HCT116 (cell line): Measurements from ENCODE around the gene WDR82. TPM values are rescaled to one million over a fixed set of nuclear protein-coding genes. Genes with fewer than 3 reads are reported as not detected.

Experiments used
- ATAC-seq: fragments of 200-7000 bp; cut with Tn5 transposase; 2 replicates; pipeline ENCODE4 v1.9.1; 2020; ENCODE audit warnings: mild to moderate bottlenecking, moderate library complexity
- BruUV-seq: library from RNA; stranded (reverse); fragments of 400-500 nt; replicated peaks from 2 replicates; lab custom pipeline; 2021; lab: Mats Ljungman, UMichigan
- CTCF ChIA-PET: fragments of 300-600 bp; sonication (Branson Sonifier 250); formaldehyde crosslinking; loops from one replicate; lab custom pipeline; 2021; ENCODE audit warnings: antibody characterized with exemption; lab: Charles Lee
- POLR2A ChIA-PET: fragments of 300-600, 350-600 bp; sonication (Branson Sonifier 250); formaldehyde crosslinking; loops from one replicate; lab custom pipeline; 2021; ENCODE audit warnings: antibody characterized with exemption; lab: Charles Lee
- RAD21 ChIA-PET, 2 experiments: fragments of 300-600 bp; sonication (Branson Sonifier 250); formaldehyde crosslinking; loops; one replicate each; lab custom pipeline; 2023; ENCODE audit warnings: low total read pairs in 2 of 2; ENCODE audit not compliant: uncharacterized antibody in 2 of 2, unreplicated experiment in 2 of 2, low non-redundant PET in 1 of 2; lab: Charles Lee
- DNase-seq: peaks from one replicate; pipeline ENCODE4 v3.0.0-alpha.2; 2010; ENCODE audit warnings: low read depth, low spot score
- H2AFZ ChIP-seq: fragments of 200-600 bp; shearing (Covaris generic), sonication (generic); 2 replicates; pipeline ENCODE4 v1.6.1; 2017; ENCODE audit warnings: low read depth, mixed run types, mixed read lengths, antibody characterized with exemption, low read length; ENCODE audit not compliant: poor library complexity, severe bottlenecking
- H3K27ac ChIP-seq: 2 replicates; pipeline ENCODE4 v1.5.1; 2012; ENCODE audit warnings: low read depth, low read length
- H3K27me3 ChIP-seq: fragments of 200-600 bp; sonication (generic); 2 replicates; pipeline ENCODE4 v1.6.1; 2016; ENCODE audit warnings: mixed run types, low read length, mixed read lengths; ENCODE audit not compliant: insufficient read depth
- H3K36me3 ChIP-seq, 2 experiments: fragments of 200-500 bp in 1 of 2; fragments of 200-600 bp in 1 of 2; sonication (Bioruptor generic) in 1 of 2; sonication (generic) in 1 of 2; 2 replicates each; pipeline versions ENCODE4 v1.5.1 to v1.6.1; 2014 to 2016; ENCODE audit warnings: low read length in 2 of 2, inconsistent platforms in 1 of 2, mixed read lengths in 1 of 2, mixed run types in 1 of 2; ENCODE audit not compliant: insufficient read depth in 2 of 2, control insufficient read depth in 1 of 2
- H3K4me1 ChIP-seq, 2 experiments: fragments of 200-600 bp in 1 of 2; sonication (generic) in 1 of 2; 2 replicates each; pipeline versions ENCODE4 v1.5.1 to v1.6.1; 2012 to 2017; ENCODE audit warnings: low read length in 2 of 2, inconsistent platforms in 1 of 2, mild to moderate bottlenecking in 1 of 2, mixed read lengths in 1 of 2, mixed run types in 1 of 2, moderate library complexity in 1 of 2; ENCODE audit not compliant: insufficient read depth in 2 of 2, control insufficient read depth in 1 of 2
- H3K4me2 ChIP-seq: fragments of 200-600 bp; sonication (generic); 2 replicates; pipeline ENCODE4 v1.6.1; 2017; ENCODE audit warnings: mixed run types, low read length, mixed read lengths
- H3K4me3 ChIP-seq, 2 experiments: fragments of 200-600 bp in 1 of 2; sonication (generic) in 1 of 2; replicated peaks in 1 of 2; 2 replicates each; pipeline ENCODE4 v1.5.1; 2011 to 2016; ENCODE audit warnings: low read length in 2 of 2, control low read depth in 1 of 2, low read depth in 1 of 2, mild to moderate bottlenecking in 1 of 2, mixed read lengths in 1 of 2, mixed run types in 1 of 2
- H3K79me2 ChIP-seq: fragments of 200-600 bp; sonication (generic); 2 replicates; pipeline ENCODE4 v1.6.1; 2017; ENCODE audit warnings: mild to moderate bottlenecking, mixed run types, low read length, moderate library complexity, mixed read lengths; ENCODE audit not compliant: insufficient read depth
- H3K9ac ChIP-seq: fragments of 200-600 bp; sonication (generic); 2 replicates; pipeline ENCODE4 v1.6.1; 2016; ENCODE audit warnings: low read length, mixed read lengths
- H3K9me2 ChIP-seq: fragments of 200-600 bp; sonication (generic), shearing (Covaris generic); 2 replicates; pipeline ENCODE4 v1.6.1; 2017; ENCODE audit warnings: mixed run types, mild to moderate bottlenecking, moderate library complexity; ENCODE audit not compliant: insufficient read depth
- H3K9me3 ChIP-seq, 2 experiments: fragments of 200-500 bp in 1 of 2; fragments of 200-600 bp in 1 of 2; sonication (Bioruptor generic) in 1 of 2; sonication (generic) in 1 of 2; 2 replicates each; pipeline ENCODE4 v1.6.1; 2014 to 2017; ENCODE audit warnings: low read length in 2 of 2, mixed read lengths in 2 of 2, inconsistent platforms in 1 of 2, low read depth in 1 of 2, mild to moderate bottlenecking in 1 of 2, mixed run types in 1 of 2, moderate library complexity in 1 of 2; ENCODE audit not compliant: control insufficient read depth in 1 of 2, insufficient read depth in 1 of 2
- H4K20me1 ChIP-seq: fragments of 200-600 bp; sonication (generic), shearing (Covaris generic); 2 replicates; pipeline ENCODE4 v1.6.1; 2017; ENCODE audit warnings: mixed run types, mild to moderate bottlenecking, moderate library complexity; ENCODE audit not compliant: insufficient read depth
- ATF3 ChIP-seq: IDR thresholded peaks from 2 replicates; pipeline ENCODE4 v1.6.1; 2012
- CBX3 ChIP-seq: IDR thresholded peaks from 2 replicates; pipeline ENCODE4 v1.6.1; 2012; ENCODE audit warnings: low read depth
- CEBPB ChIP-seq: IDR thresholded peaks from 2 replicates; pipeline ENCODE4 v1.6.1; 2012; ENCODE audit warnings: low read depth
- EGR1 ChIP-seq: IDR thresholded peaks from 2 replicates; pipeline ENCODE4 v1.6.1; 2012; ENCODE audit warnings: low read depth
- ELF1 ChIP-seq: IDR thresholded peaks from 2 replicates; pipeline ENCODE4 v1.6.1; 2012; ENCODE audit warnings: low read depth, borderline replicate concordance
- FOSL1 ChIP-seq: IDR thresholded peaks from 2 replicates; pipeline ENCODE4 v1.6.1; 2012; ENCODE audit warnings: low read depth
- JUND ChIP-seq: IDR thresholded peaks from 2 replicates; pipeline ENCODE4 v1.6.1; 2012
- POLR2A ChIP-seq: IDR thresholded peaks from 2 replicates; pipeline ENCODE4 v1.7.0; 2011; ENCODE audit warnings: borderline replicate concordance; ENCODE audit not compliant: insufficient read depth, insufficient read length; ENCODE audit errors: extremely low read depth
- POLR2AphosphoS5 ChIP-seq: IDR thresholded peaks from 2 replicates; pipeline ENCODE4 v1.6.1; 2011; ENCODE audit warnings: mild to moderate bottlenecking, low read depth, low read length, moderate library complexity
- RAD21 ChIP-seq: IDR thresholded peaks from 2 replicates; pipeline ENCODE4 v1.6.1; 2012; ENCODE audit warnings: low read depth, mild to moderate bottlenecking
- SIN3A ChIP-seq: IDR thresholded peaks from 2 replicates; pipeline ENCODE4 v1.6.1; 2012; ENCODE audit warnings: low read depth
- SP1 ChIP-seq: IDR thresholded peaks from 2 replicates; pipeline ENCODE4 v1.6.1; 2012; ENCODE audit warnings: low read depth
- SRF ChIP-seq: IDR thresholded peaks from 2 replicates; pipeline ENCODE4 v1.6.1; 2012; ENCODE audit warnings: low read depth
- TCF7L2 ChIP-seq: IDR thresholded peaks from 2 replicates; pipeline ENCODE4 v1.7.0; 2011; ENCODE audit warnings: borderline replicate concordance, inconsistent platforms; ENCODE audit not compliant: insufficient read depth, insufficient read length; ENCODE audit errors: extremely low read depth
- YY1 ChIP-seq: IDR thresholded peaks from 2 replicates; pipeline ENCODE4 v1.6.1; 2011; ENCODE audit warnings: low read length, low read depth, moderate library complexity, mild to moderate bottlenecking; ENCODE audit not compliant: insufficient replicate concordance; ENCODE audit errors: extremely low read depth
- ZFX ChIP-seq: fragments of 450-650 bp; IDR thresholded peaks from 2 replicates; pipeline ENCODE4 v1.6.1; 2017
- ZNF274 ChIP-seq: fragments of 200-500 bp; sonication (Bioruptor generic); IDR thresholded peaks from 2 replicates; pipeline ENCODE4 v1.6.1; 2014; ENCODE audit warnings: mild to moderate bottlenecking, low read depth, low read length, inconsistent platforms
- intact Hi-C: fragments of 100-400 bp; cut with micrococcal nuclease; formaldehyde crosslinking; loops from 2 replicates; pipeline ENCODE4 v1.10.0; 2022
- total RNA-seq: library from RNA; stranded (reverse); gene quantifications from one replicate; pipeline ENCODE4 v1.2.1, GENCODE V29; 2021; ENCODE audit not compliant: unreplicated experiment
- TF ChIP-seq, protein P1 (sequence below), 3 experiments: fragments of 200-600 bp in 1 of 3; sonication (generic) in 1 of 3; IDR thresholded peaks in 2 of 3; conservative IDR thresholded peaks in 1 of 3; 2 replicates each; pipeline ENCODE4 v1.5.1; 2012 to 2017; ENCODE audit warnings: low read depth in 2 of 3, low read length in 2 of 3, antibody characterized with exemption in 1 of 3, borderline replicate concordance in 1 of 3, control low read depth in 1 of 3, mild to moderate bottlenecking in 1 of 3, mixed read lengths in 1 of 3, mixed run types in 1 of 3, moderate library complexity in 1 of 3; ENCODE audit not compliant: insufficient read depth in 1 of 3
- TF ChIP-seq, protein P2 (sequence below): IDR thresholded peaks from 2 replicates; pipeline ENCODE4 v1.6.1; 2011; ENCODE audit warnings: mild to moderate bottlenecking, low read length, moderate library complexity; ENCODE audit not compliant: insufficient replicate concordance; ENCODE audit errors: extremely low read depth
- TF ChIP-seq, protein P3 (sequence below): IDR thresholded peaks from 2 replicates; pipeline ENCODE4 v1.6.1; 2012; ENCODE audit warnings: low read depth

Gene WDR82
- total RNA-seq, 1 experiment from 2014 or later = 89.7 TPM

- H3K36me3 ChIP-seq = 0 out of 4 replicates have a peak, but pooled peaks cover 0 to 8% of the 10 kb centered on the region in 2 experiments
- no peaks in the 10 kb centered on the region for H3K9me3 ChIP-seq
- no peak overlapping the region for H3K4me2 ChIP-seq
- DNase-seq (no peak), ATAC-seq (no peak)
- H3K4me3 ChIP-seq = no peak overlapping the region
- POLR2A ChIA-PET = no interaction called here
- no peaks in the 10 kb centered on the region for H4K20me1 ChIP-seq
- no peaks in the 10 kb centered on the region for H3K27me3 ChIP-seq
- RAD21 ChIA-PET = no interaction called here
- TF ChIP-seq ZNF274 (no peak), POLR2AphosphoS5 (no peak), SP1 (no peak), POLR2A (no peak), YY1 (no peak), SRF (no peak), EGR1 (no peak), SIN3A (no peak), CEBPB (no peak), ZFX (no peak), RAD21 (no peak), ELF1 (no peak), JUND (no peak), CBX3 (no peak), FOSL1 (no peak), TCF7L2 (no peak), ATF3 (no peak)
- TF ChIP-seq, protein P1, sequence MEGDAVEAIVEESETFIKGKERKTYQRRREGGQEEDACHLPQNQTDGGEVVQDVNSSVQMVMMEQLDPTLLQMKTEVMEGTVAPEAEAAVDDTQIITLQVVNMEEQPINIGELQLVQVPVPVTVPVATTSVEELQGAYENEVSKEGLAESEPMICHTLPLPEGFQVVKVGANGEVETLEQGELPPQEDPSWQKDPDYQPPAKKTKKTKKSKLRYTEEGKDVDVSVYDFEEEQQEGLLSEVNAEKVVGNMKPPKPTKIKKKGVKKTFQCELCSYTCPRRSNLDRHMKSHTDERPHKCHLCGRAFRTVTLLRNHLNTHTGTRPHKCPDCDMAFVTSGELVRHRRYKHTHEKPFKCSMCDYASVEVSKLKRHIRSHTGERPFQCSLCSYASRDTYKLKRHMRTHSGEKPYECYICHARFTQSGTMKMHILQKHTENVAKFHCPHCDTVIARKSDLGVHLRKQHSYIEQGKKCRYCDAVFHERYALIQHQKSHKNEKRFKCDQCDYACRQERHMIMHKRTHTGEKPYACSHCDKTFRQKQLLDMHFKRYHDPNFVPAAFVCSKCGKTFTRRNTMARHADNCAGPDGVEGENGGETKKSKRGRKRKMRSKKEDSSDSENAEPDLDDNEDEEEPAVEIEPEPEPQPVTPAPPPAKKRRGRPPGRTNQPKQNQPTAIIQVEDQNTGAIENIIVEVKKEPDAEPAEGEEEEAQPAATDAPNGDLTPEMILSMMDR (IDR thresholded peaks at IDR 0.05 in 2 of 3, conservative IDR thresholded peaks at IDR 0.05 in 1 of 3; ENCODE audit: borderline replicate concordance in 1 of 3, insufficient read depth in 1 of 3, low read depth in 2 of 3, low read length in 2 of 3) = no peak
- TF ChIP-seq, protein P2, sequence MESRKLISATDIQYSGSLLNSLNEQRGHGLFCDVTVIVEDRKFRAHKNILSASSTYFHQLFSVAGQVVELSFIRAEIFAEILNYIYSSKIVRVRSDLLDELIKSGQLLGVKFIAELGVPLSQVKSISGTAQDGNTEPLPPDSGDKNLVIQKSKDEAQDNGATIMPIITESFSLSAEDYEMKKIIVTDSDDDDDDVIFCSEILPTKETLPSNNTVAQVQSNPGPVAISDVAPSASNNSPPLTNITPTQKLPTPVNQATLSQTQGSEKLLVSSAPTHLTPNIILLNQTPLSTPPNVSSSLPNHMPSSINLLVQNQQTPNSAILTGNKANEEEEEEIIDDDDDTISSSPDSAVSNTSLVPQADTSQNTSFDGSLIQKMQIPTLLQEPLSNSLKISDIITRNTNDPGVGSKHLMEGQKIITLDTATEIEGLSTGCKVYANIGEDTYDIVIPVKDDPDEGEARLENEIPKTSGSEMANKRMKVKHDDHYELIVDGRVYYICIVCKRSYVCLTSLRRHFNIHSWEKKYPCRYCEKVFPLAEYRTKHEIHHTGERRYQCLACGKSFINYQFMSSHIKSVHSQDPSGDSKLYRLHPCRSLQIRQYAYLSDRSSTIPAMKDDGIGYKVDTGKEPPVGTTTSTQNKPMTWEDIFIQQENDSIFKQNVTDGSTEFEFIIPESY = no peak
- TF ChIP-seq, protein P3, sequence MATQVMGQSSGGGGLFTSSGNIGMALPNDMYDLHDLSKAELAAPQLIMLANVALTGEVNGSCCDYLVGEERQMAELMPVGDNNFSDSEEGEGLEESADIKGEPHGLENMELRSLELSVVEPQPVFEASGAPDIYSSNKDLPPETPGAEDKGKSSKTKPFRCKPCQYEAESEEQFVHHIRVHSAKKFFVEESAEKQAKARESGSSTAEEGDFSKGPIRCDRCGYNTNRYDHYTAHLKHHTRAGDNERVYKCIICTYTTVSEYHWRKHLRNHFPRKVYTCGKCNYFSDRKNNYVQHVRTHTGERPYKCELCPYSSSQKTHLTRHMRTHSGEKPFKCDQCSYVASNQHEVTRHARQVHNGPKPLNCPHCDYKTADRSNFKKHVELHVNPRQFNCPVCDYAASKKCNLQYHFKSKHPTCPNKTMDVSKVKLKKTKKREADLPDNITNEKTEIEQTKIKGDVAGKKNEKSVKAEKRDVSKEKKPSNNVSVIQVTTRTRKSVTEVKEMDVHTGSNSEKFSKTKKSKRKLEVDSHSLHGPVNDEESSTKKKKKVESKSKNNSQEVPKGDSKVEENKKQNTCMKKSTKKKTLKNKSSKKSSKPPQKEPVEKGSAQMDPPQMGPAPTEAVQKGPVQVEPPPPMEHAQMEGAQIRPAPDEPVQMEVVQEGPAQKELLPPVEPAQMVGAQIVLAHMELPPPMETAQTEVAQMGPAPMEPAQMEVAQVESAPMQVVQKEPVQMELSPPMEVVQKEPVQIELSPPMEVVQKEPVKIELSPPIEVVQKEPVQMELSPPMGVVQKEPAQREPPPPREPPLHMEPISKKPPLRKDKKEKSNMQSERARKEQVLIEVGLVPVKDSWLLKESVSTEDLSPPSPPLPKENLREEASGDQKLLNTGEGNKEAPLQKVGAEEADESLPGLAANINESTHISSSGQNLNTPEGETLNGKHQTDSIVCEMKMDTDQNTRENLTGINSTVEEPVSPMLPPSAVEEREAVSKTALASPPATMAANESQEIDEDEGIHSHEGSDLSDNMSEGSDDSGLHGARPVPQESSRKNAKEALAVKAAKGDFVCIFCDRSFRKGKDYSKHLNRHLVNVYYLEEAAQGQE = no peak
- H3K9ac ChIP-seq = no peak overlapping the region
- no peak overlapping the region for H2AFZ ChIP-seq
- H3K9me2 ChIP-seq = no peaks in the 10 kb centered on the region
- no TSS peak for BruUV-seq
- no peak overlapping the region for H3K27ac ChIP-seq
- CTCF ChIA-PET = no interaction called here
- peaks cover under 1 to 3% of the 10 kb centered on the region in 2 experiments for H3K4me1 ChIP-seq
- intact Hi-C loops = loop anchor here (5.0 kb wide), 1 partner anchor 154 kb away; the partner anchor contains the start of gene SEMA3G
- H3K79me2 ChIP-seq = 0 out of 2 replicates have a peak, but pooled peaks cover under 1% of the 10 kb centered on the region
Observed at GRCh38 chr3:52293491-52294319, 15.3 kb upstream of the WDR82 start.
